Measurements from ENCODE around the gene HORMAD2. TPM values are rescaled to one million over a fixed set of nuclear protein-coding genes. Genes with fewer than 3 reads are reported as not detected.

HORMAD2 gene
- total and polyA plus RNA-seq, 2 donors (not counting 3 experiments of a cell fraction or from before 2014, with no cell fraction given), result not detected

DNA sequence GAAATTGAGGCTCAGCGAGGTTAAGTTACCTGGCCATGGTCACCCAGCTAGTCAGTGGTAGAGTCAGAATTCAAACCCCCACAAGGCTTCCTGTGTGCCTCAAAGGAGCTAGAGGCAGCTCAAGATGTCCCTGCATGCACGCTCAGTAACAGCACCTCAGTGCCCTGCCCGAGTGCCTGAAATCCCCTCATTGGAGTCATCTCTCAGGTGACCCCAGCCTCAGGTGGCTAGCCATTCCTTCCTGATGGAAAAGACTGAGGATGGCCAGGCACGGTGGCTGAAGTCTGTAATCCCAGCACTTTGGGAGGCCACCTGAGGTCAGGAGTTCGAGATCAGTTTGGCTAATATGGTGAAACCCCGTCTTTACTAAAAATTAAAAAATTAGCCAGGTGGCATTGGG lies 129.4 kb downstream of the HORMAD2 start:
- no peak overlapping the region for H3K27ac ChIP-seq (ENCODE audit: insufficient read depth, low read depth, low read length)
- DNase-seq (ENCODE audit: low read depth, low spot score), result no peak
- CTCF ChIA-PET, result interaction anchor here (2.1 kb wide), 1 partner anchor 13 kb away, joined by 6 read pairs; no protein-coding TSS in a partner anchor
- no peak for TF ChIP-seq MAX (IDR thresholded peaks at IDR 0.05; ENCODE audit: insufficient read depth, insufficient read length)
- no peak for TF ChIP-seq EZH2 (IDR thresholded peaks at IDR 0.05; ENCODE audit: borderline replicate concordance, low read depth, low read length, severe bottlenecking)
- TF ChIP-seq MYC (IDR thresholded peaks at IDR 0.05; ENCODE audit: low read depth, low read length), result no peak
- TF ChIP-seq FOS (IDR thresholded peaks at IDR 0.05; ENCODE audit: borderline replicate concordance, insufficient read depth, low read length), result no peak
- TF ChIP-seq POLR2AphosphoS5 (IDR thresholded peaks at IDR 0.05; ENCODE audit: insufficient read depth, low read depth, low read length), result no peak
- TF ChIP-seq POLR2A (IDR thresholded peaks at IDR 0.05; ENCODE audit: low read depth, low read length), result no peak
- TF ChIP-seq GATA2 (IDR thresholded peaks at IDR 0.05; ENCODE audit: insufficient read depth, insufficient read length, low read depth, low read length), result no peak
- TF ChIP-seq, protein P1, sequence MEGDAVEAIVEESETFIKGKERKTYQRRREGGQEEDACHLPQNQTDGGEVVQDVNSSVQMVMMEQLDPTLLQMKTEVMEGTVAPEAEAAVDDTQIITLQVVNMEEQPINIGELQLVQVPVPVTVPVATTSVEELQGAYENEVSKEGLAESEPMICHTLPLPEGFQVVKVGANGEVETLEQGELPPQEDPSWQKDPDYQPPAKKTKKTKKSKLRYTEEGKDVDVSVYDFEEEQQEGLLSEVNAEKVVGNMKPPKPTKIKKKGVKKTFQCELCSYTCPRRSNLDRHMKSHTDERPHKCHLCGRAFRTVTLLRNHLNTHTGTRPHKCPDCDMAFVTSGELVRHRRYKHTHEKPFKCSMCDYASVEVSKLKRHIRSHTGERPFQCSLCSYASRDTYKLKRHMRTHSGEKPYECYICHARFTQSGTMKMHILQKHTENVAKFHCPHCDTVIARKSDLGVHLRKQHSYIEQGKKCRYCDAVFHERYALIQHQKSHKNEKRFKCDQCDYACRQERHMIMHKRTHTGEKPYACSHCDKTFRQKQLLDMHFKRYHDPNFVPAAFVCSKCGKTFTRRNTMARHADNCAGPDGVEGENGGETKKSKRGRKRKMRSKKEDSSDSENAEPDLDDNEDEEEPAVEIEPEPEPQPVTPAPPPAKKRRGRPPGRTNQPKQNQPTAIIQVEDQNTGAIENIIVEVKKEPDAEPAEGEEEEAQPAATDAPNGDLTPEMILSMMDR (IDR thresholded peaks at IDR 0.05; ENCODE audit: extremely low read depth in 1 of 2, insufficient read depth in 1 of 2, low read depth in 1 of 2, low read length in 2 of 2), result no peak
- TF ChIP-seq JUN (IDR thresholded peaks at IDR 0.05; ENCODE audit: borderline replicate concordance, insufficient read depth, insufficient read length, low read depth), result no peak
- POLR2A ChIA-PET, result interaction anchor here (0.6 to 1.0 kb wide), 2 partner anchors 13 to 538 kb away, joined by 3 to 5 read pairs; no protein-coding TSS in a partner anchor
- intact Hi-C loops (cut with micrococcal nuclease) (no loop called here), dilution Hi-C loops (cut with MboI; ENCODE audit: extremely low pct_ligation_motif_present, low sequenced_read_pairs) (no loop called here)
- no peak overlapping the region for H3K4me3 ChIP-seq (replicated peaks in 1 of 3; ENCODE audit: insufficient read depth in 1 of 3, low read depth in 1 of 3, low read length in 3 of 3)
- no peaks in the 10 kb centered on the region for H4K20me1 ChIP-seq (replicated peaks; ENCODE audit: control insufficient read depth, extremely low read depth, insufficient read depth, low read length)
- H3K27me3 ChIP-seq (ENCODE audit: control insufficient read depth in 2 of 2, insufficient read depth in 2 of 2, low read length in 2 of 2), result no peaks in the 10 kb centered on the region
- no TSS peak for BruUV-seq (replicated peaks)
- no peak overlapping the region for H3K4me2 ChIP-seq (ENCODE audit: insufficient read depth, low read length)
- H3K9me3 ChIP-seq (replicated peaks; ENCODE audit: control insufficient read depth, insufficient read depth, low read length), result no peaks in the 10 kb centered on the region
- H2AFZ ChIP-seq (ENCODE audit: low read depth, low read length), result no peak overlapping the region
- no peak overlapping the region for H3K9ac ChIP-seq (replicated peaks; ENCODE audit: extremely low read depth, insufficient read depth, low read length)
- peaks cover 37% of the 10 kb centered on the region for H3K4me1 ChIP-seq (ENCODE audit: control insufficient read depth, extremely low read depth, insufficient read depth, low read length)
- FAIRE-seq, result no peak
- H3K9me1 ChIP-seq (replicated peaks; ENCODE audit: control insufficient read depth, extremely low read depth, insufficient read depth, low read length), result no peaks in the 10 kb centered on the region
- H3K79me2 ChIP-seq (ENCODE audit: control insufficient read depth, insufficient read depth, low read length), result no peaks in the 10 kb centered on the region
- H3K36me3 ChIP-seq (ENCODE audit: control insufficient read depth in 2 of 2, extremely low read depth in 1 of 2, insufficient read depth in 2 of 2, low read length in 2 of 2), result no peaks in the 10 kb centered on the region

All from endothelial cell of umbilical vein (primary cell).